Fibroblast of skin of left biceps (primary cell): ENCODE data around the gene OSBPL7.

ENCODE experiments used
- DNase-seq, 2 experiments: peaks; one replicate each; pipeline ENCODE4 v3.0.0-alpha.2; 2013; ENCODE audit warnings: low read depth in 2 of 2

Gene OSBPL7

GRCh38 chr17:47763913-47764582 is 57.5 kb downstream of the OSBPL7 start:
- DNase-seq: no peak

- no peak for DNase-seq
These were observed 58.9 kb downstream of the OSBPL7 start for GRCh38 chr17:47762728-47763127.

DNA sequence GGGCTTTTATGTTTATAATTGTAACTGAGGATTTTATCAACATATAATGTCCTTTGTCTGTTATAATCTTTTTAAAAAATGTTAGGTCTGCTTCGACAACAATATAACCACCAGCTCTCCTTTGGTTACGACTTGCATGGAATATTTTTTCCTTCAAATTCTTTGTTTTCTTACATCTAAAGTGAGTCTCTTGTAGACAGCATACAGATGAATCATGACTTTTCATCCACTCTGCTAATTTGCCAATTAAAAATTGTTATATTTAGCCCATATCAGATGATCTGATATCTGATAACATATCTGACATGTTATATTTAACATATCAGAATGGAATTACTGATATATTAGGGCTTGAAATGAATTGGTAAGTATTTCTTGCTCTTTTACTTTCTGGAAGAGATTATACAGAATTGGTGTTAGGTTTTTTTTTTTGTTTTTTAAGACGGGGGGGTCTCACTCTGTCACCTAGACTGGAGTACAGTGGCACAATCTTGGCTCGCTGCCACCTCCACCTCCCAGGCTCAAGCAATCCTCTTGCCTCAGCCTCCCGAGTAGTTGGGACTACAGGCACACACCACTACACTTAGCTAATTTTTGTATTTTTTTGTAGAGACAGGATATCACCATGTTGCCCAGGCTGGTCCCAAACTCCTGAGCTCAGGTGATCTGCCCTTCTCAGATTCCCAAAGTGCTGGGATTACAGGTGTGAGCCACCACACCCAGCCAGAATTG is 61.0 kb downstream of the OSBPL7 start:
- DNase-seq: no peak

DNA sequence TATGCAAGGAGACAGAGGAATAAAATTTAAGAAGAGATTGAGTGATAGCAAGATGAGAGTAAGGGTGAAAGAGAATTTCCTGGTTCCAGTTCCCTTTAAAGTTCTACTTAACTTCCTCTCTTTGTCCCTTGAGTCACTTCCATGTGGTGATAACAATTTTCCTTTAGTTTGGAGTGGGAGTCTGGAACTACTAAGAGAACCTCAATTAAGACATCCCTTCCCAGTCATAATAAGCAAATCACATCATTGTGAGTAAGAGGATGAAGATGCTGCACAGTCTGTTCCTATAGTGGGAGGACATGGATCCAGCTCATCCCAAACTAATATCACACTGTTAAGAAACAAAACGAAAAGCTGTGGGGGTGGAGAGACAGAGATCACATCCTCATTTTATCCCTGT is 64.2 kb downstream of the OSBPL7 start:
- no peak for DNase-seq
